HFFc6 (cell line): ENCODE results near the gene ORC6. TPM values are rescaled to one million over a fixed set of nuclear protein-coding genes. Genes with fewer than 3 reads are reported as not detected.
"Not testable (repeated sequence)": the region's sequence is repeated elsewhere in the genome, so short reads cannot be mapped to it uniquely, and the experiment has no call there.

Experiments
- DNase-seq: peaks from one replicate; pipeline ENCODE4 v3.0.0-alpha.2; 2018
- H3K27ac Mint-ChIP-seq: 2 replicates; pipeline ENCODE4 v1.8.0; 2020; ENCODE audit warnings: mild to moderate bottlenecking, mixed read lengths
- H3K27me3 Mint-ChIP-seq: 2 replicates; pipeline ENCODE4 v1.8.0; 2021; ENCODE audit warnings: mild to moderate bottlenecking, moderate library complexity, mixed read lengths; ENCODE audit not compliant: insufficient read depth
- H3K36me3 Mint-ChIP-seq: 2 replicates; pipeline ENCODE4 v1.8.0; 2021; ENCODE audit warnings: low read depth, mixed read lengths
- H3K4me1 Mint-ChIP-seq: 2 replicates; pipeline ENCODE4 v1.8.0; 2020; ENCODE audit warnings: low read depth, mixed read lengths
- H3K4me3 Mint-ChIP-seq: 2 replicates; pipeline ENCODE4 v1.8.0; 2020; ENCODE audit warnings: mild to moderate bottlenecking, moderate library complexity, mixed read lengths
- H3K9me3 Mint-ChIP-seq: 2 replicates; pipeline ENCODE4 v1.8.0; 2020; ENCODE audit warnings: mild to moderate bottlenecking, mixed read lengths
- CTCF ChIP-seq: fragments of 200-600 bp; sonication (generic); IDR thresholded peaks from 2 replicates; pipeline ENCODE4 v1.5.0; 2021; ENCODE audit warnings: antibody characterized with exemption, mild to moderate bottlenecking
- total RNA-seq, 6 experiments: library from RNA; stranded (reverse); fragmentation: NEBNext Ultra II Directional; extraction: Animal tissue kit (Norgen Biotek cat#: 25700); gene quantifications; 2 replicates in 1 of 6; 3 replicates in 5 of 6; pipeline ENCODE4 v1.2.3, GENCODE V29; 2021

Gene ORC6
- total RNA-seq, 6 experiments from 2014 or later: 10.1 to 22.7 (median 14.8) TPM

DNA sequence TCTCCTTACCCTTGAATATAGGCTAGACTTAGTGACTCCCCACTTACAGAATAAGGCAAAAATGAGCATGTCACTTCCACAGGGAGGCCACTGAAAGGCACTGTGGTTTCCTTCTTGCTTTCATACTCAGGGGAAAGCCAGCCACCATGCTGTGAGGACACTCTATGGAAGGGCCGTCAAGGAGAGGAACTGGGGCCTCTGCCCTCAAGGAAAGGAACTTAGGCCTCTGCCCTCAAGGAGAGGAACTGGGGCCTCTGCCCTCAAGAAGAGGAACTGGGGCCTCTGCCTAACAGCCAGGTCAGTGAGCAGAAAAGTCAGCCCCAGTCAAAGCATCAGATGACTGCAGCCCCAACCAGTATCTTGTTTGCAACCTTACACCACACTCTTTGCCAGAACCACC lies 30.5 kb upstream of the ORC6 start:
- Mint-ChIP-seq H3K27me3 (peaks cover 2% of the 10 kb centered on the region; the same call in 1 of the 2 replicates), H3K4me1 (no peaks in the 10 kb centered on the region), H3K9me3 (no peaks in the 10 kb centered on the region), H3K4me3 (no peak overlapping the region), H3K36me3 (peaks cover 12% of the 10 kb centered on the region; the same call in 1 of the 2 replicates), H3K27ac (no peak overlapping the region)
- DNase-seq: no peak
- no peak for TF ChIP-seq CTCF

DNA sequence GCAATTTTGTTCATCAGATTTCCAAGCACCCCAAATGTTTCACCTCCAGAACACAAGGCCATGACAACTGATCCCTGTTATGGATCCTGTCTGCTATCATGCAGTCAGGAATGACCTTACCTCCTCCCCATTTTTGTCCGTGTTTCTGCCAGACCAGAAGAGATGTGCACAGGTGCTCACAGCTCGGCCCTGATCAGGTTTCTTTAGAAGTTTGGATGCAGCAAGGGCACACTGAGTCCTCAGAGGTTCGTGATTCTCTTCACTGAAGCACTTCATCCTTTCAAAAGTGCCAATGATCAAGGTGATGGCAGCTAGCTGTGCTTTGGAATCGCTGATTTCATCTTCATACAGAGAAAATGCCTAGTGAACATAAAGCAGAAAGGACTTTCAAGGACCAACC lies 27.3 kb upstream of the ORC6 start:
- peaks cover 11% of the 10 kb centered on the region; the same call in 1 of the 2 replicates for H3K36me3 Mint-ChIP-seq
- H3K27me3 Mint-ChIP-seq: no peaks in the 10 kb centered on the region
- no peak overlapping the region for H3K4me3 Mint-ChIP-seq
- H3K4me1 Mint-ChIP-seq: no peaks in the 10 kb centered on the region
- no peak for DNase-seq
- no peak overlapping the region for H3K27ac Mint-ChIP-seq
- no peak for TF ChIP-seq CTCF
- no peaks in the 10 kb centered on the region for H3K9me3 Mint-ChIP-seq

DNA sequence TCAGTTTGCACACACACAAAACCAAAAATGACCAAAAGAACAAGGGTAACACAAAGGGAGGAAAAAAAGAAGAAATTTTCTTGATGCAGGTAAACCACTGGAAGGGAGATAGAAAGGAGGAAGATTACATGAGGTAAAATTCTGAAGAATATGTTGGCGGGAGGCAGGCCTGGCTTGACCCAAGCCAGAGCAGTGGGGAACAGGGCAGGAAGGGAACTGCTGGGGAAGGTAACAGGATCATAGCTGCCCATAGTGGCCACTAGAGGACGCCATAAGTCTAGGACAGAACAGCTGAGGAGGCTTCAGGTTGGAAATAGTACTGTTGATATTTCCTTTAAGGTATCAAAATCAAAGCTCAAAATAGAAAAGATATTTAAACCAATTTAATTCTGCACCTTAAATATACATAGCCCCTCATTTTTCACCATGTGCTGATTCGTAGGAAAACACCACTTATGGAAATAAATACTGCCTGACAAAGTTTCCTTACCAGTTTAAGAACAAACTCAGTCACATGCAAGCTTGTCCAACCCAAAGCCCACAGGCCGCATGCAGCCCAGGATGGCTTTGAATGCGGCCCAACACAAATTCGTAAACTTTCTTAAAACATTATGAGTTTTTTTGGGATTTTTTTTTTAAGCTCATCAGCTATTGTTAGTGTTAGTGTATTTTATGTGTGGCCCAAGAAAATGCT lies 16.0 kb upstream of the ORC6 start:
- Mint-ChIP-seq H3K4me3 (no peak overlapping the region), H3K9me3 (no peaks in the 10 kb centered on the region), H3K27me3 (no peaks in the 10 kb centered on the region), H3K4me1 (no peaks in the 10 kb centered on the region), H3K36me3 (peaks cover 24% of the 10 kb centered on the region; the same call in 1 of the 2 replicates), H3K27ac (no peak overlapping the region; the same call in 1 of the 2 replicates)
- peak; percentile 97 for TF ChIP-seq CTCF
- peak; percentile 53 for DNase-seq

- H3K36me3 Mint-ChIP-seq: peaks cover 19% of the 10 kb centered on the region; the same call in 1 of the 2 replicates
- not testable (repeated sequence) for H3K4me1 Mint-ChIP-seq, H3K27me3 Mint-ChIP-seq, H3K9me3 Mint-ChIP-seq, DNase-seq, H3K27ac Mint-ChIP-seq, H3K4me3 Mint-ChIP-seq
These were observed 11.5 kb upstream of the ORC6 start for GRCh38 chr16:46677943-46678342.

DNA sequence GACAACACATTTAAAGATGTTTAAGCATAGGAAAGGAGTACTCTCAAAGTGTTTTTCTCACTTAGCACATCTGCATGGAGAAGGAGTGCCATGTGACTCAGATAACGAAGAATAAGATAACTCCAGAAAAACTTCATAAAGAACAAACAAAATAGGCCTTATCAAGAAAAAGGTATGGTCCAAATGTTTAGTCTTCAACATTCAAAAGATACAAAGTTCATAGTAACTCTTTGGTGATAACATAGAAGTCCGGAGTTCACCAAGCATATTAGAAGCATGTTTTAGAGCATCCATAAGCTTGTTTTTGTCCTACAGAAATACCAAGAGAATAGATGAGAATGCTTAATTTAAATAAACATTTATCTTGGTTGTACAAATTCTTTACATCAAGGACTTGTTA lies 7.6 kb upstream of the ORC6 start:
- Mint-ChIP-seq H3K4me1 (peaks cover 30% of the 10 kb centered on the region), H3K36me3 (0 out of 2 replicates have a peak, but pooled peaks cover 11% of the 10 kb centered on the region)
- not testable (repeated sequence) for H3K27ac Mint-ChIP-seq, H3K27me3 Mint-ChIP-seq, H3K4me3 Mint-ChIP-seq, DNase-seq, H3K9me3 Mint-ChIP-seq

DNA sequence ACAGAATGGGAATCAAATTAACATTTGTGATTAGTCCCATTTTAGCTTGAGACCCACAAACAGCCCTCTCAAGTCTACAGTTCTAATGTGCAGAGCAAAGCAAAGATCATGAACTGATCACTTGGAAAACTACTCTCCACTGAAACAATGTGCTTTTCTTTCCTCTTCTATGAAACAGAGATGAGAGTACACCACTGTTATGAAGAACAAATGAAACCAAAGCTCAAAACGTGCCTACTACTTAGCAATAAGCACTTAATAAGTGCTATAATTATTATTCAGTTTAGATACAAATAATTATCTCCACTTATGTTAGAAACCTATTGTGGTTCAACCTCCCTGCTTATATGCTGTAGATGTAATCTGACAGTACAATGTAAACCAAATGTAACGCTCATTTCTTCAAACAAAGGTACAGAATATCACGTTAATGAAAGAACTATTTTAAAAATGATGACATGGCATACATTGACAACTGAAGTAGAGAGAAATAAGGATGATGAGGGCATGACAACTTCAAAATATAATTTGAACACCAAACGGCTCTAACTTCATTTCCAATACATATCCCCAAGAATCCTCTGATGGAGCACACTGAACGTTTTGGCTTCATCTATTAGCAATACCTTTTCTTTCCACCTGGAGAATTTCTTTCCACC lies 2.5 kb upstream of the ORC6 start:
- no peaks in the 10 kb centered on the region for H3K9me3 Mint-ChIP-seq
- no peak for DNase-seq
- no peak for TF ChIP-seq CTCF
- H3K4me3 Mint-ChIP-seq: no peak overlapping the region; the same call in 1 of the 2 replicates
- no peaks in the 10 kb centered on the region for H3K27me3 Mint-ChIP-seq
- no peak overlapping the region for H3K27ac Mint-ChIP-seq
- H3K36me3 Mint-ChIP-seq: no peaks in the 10 kb centered on the region
- H3K4me1 Mint-ChIP-seq: peaks cover 42% of the 10 kb centered on the region
